GM12878 (cell line): Measurements from ENCODE around the gene IGIP. TPM values are rescaled to one million over a fixed set of nuclear protein-coding genes. Genes with fewer than 3 reads are reported as not detected.

Experiments used
- ATAC-seq: fragments of 200-7000 bp; cut with Tn5 transposase; 3 replicates; pipeline ENCODE4 v1.9.1; 2020; ENCODE audit warnings: mild to moderate bottlenecking, moderate library complexity
- BruUV-seq: library from RNA; stranded (reverse); fragments of 400-500 nt; replicated peaks from 2 replicates; lab custom pipeline; 2021; lab: Mats Ljungman, UMichigan
- CTCF ChIA-PET: fragments of 300-600 bp; sonication (Branson Sonifier 250); formaldehyde crosslinking; extraction: SDS; loops from one replicate; lab custom pipeline; 2021; ENCODE audit warnings: inconsistent platforms; lab: Yijun Ruan, JAX
- POLR2A ChIA-PET: fragments of 350-600 bp; formaldehyde crosslinking; extraction: SDS; loops from one replicate; lab custom pipeline; 2021; ENCODE audit warnings: inconsistent platforms; lab: Charles Lee
- RAD21 ChIA-PET: fragments of 300-600 bp; sonication (Branson Sonifier 250); formaldehyde crosslinking; loops from one replicate; lab custom pipeline; 2023; ENCODE audit warnings: antibody characterized with exemption; ENCODE audit not compliant: unreplicated experiment; lab: Charles Lee
- SMC1A ChIA-PET: fragments of 300-600 bp; sonication (Branson Sonifier 250); formaldehyde crosslinking; loops from one replicate; lab custom pipeline; 2023; ENCODE audit not compliant: unreplicated experiment, uncharacterized antibody; lab: Charles Lee
- DNase-seq: peaks from one replicate; pipeline ENCODE4 v3.0.0-alpha.2; 2011; ENCODE audit warnings: low read depth, low spot score
- FAIRE-seq: peaks from 3 replicates; lab custom pipeline; 2011; peaks lifted over from hg19 to GRCh38; lab: Jason Lieb, UNC
- H2AFZ ChIP-seq: 2 replicates; pipeline ENCODE4 v1.6.0; 2011; ENCODE audit warnings: low read depth, low read length, control low read depth; ENCODE audit not compliant: control insufficient read depth
- H3K27ac ChIP-seq: 2 replicates; pipeline ENCODE4 v1.5.1; 2011; ENCODE audit warnings: control low read depth; ENCODE audit not compliant: control insufficient read depth, insufficient read depth
- H3K27me3 ChIP-seq, 2 experiments: replicated peaks in 1 of 2; 2 replicates each; pipeline versions ENCODE4 v1.6.0 to v1.6.1; 2011; ENCODE audit warnings: low read length in 1 of 2; ENCODE audit not compliant: control insufficient read depth in 2 of 2, insufficient read depth in 2 of 2
- H3K36me3 ChIP-seq, 2 experiments: 2 replicates each; pipeline ENCODE4 v1.5.1; 2011; ENCODE audit warnings: low read length in 1 of 2; ENCODE audit not compliant: control insufficient read depth in 2 of 2, insufficient read depth in 2 of 2
- H3K4me1 ChIP-seq: 2 replicates; pipeline ENCODE4 v1.6.1; 2011; ENCODE audit warnings: mild to moderate bottlenecking, low read length, moderate library complexity, mixed read lengths; ENCODE audit not compliant: control insufficient read depth, insufficient read depth
- H3K4me2 ChIP-seq: 2 replicates; pipeline ENCODE4 v1.6.0; 2011; ENCODE audit warnings: control low read depth; ENCODE audit not compliant: control insufficient read depth, insufficient read depth
- H3K4me3 ChIP-seq: fragments of 200-600 bp; sonication (generic); 2 replicates; pipeline ENCODE4 v1.5.1; 2016
- H3K79me2 ChIP-seq: 2 replicates; pipeline ENCODE4 v1.6.0; 2011; ENCODE audit warnings: low read length; ENCODE audit not compliant: control insufficient read depth, insufficient read depth
- H3K9ac ChIP-seq: 2 replicates; pipeline ENCODE4 v1.8.0; 2011; ENCODE audit warnings: low read length, control low read depth, mixed read lengths; ENCODE audit not compliant: control insufficient read depth, insufficient read depth
- H3K9me3 ChIP-seq: replicated peaks from 3 replicates; pipeline ENCODE4 v1.5.1; 2011; ENCODE audit warnings: mild to moderate bottlenecking, low read length; ENCODE audit not compliant: control insufficient read depth, insufficient read depth
- H4K20me1 ChIP-seq: 2 replicates; pipeline ENCODE4 v1.6.0; 2011; ENCODE audit not compliant: control insufficient read depth, insufficient read depth
- CHD1 ChIP-seq: IDR thresholded peaks from 2 replicates; pipeline ENCODE4 v1.6.1; 2012; ENCODE audit warnings: low read depth, low read length, improper control_type of control experiment
- KAT2A ChIP-seq: conservative IDR thresholded peaks from 2 replicates; pipeline ENCODE4 v1.6.1; 2011; ENCODE audit warnings: low read depth, low read length; ENCODE audit not compliant: control insufficient read depth
- MAX ChIP-seq: IDR thresholded peaks from 2 replicates; pipeline ENCODE4 v1.6.1; 2012; ENCODE audit warnings: low read depth, low read length, improper control_type of control experiment
- MEF2B ChIP-seq: fragments of 450-650 bp; IDR thresholded peaks from 2 replicates; pipeline ENCODE4 v1.6.1; 2018; ENCODE audit warnings: mild to moderate bottlenecking, moderate library complexity; ENCODE audit not compliant: partially characterized antibody, poor library complexity, severe bottlenecking
- MTA2 ChIP-seq: fragments of 450-650 bp; IDR thresholded peaks from 2 replicates; pipeline ENCODE4 v1.6.1; 2016; ENCODE audit warnings: low read depth, mild to moderate bottlenecking, moderate library complexity
- MXI1 ChIP-seq: fragments of 150-350 bp; IDR thresholded peaks from 2 replicates; pipeline ENCODE4 v1.6.1; 2011; ENCODE audit warnings: low read depth, mild to moderate bottlenecking, inconsistent platforms, low read length, improper control_type of control experiment
- MYC ChIP-seq: IDR thresholded peaks from 2 replicates; pipeline ENCODE4 v1.6.1; 2011; ENCODE audit warnings: mild to moderate bottlenecking, low read length, moderate library complexity, inconsistent platforms; ENCODE audit not compliant: insufficient read depth, insufficient replicate concordance, insufficient read length, severe bottlenecking
- NBN ChIP-seq: fragments of 450-650 bp; IDR thresholded peaks from 2 replicates; pipeline ENCODE4 v1.6.1; 2016
- NR2C2 ChIP-seq: IDR thresholded peaks from 2 replicates; pipeline ENCODE4 v1.6.1; 2011; ENCODE audit warnings: borderline replicate concordance, low read depth; ENCODE audit not compliant: control insufficient read depth, insufficient read length
- POLR2A ChIP-seq: IDR thresholded peaks from 2 replicates; pipeline ENCODE4 v1.6.1; 2011; ENCODE audit warnings: low read depth, mild to moderate bottlenecking, low read length
- POU2F2 ChIP-seq: IDR thresholded peaks from 3 replicates; pipeline ENCODE4 v1.6.1; 2011; ENCODE audit warnings: low read depth, mild to moderate bottlenecking, low read length, borderline replicate concordance
- RAD21 ChIP-seq: IDR thresholded peaks from 2 replicates; pipeline ENCODE4 v1.6.1; 2011; ENCODE audit warnings: mild to moderate bottlenecking, low read depth, low read length, moderate library complexity; ENCODE audit not compliant: insufficient read depth
- RELA ChIP-seq: fragments of 450-650 bp; IDR thresholded peaks from 2 replicates; pipeline ENCODE4 v1.8.0; 2014; ENCODE audit warnings: borderline replicate concordance; ENCODE audit not compliant: partially characterized antibody
- RFX5 ChIP-seq: IDR thresholded peaks from 2 replicates; pipeline ENCODE4 v1.6.1; 2011; ENCODE audit warnings: low read depth, low read length, improper control_type of control experiment
- TCF7 ChIP-seq: IDR thresholded peaks from 2 replicates; pipeline ENCODE4 v1.6.1; 2014; ENCODE audit warnings: antibody characterized with exemption, borderline replicate concordance
- WGBS: methylation state at CpG from one replicate; pipeline ENCODE4 v1.1.6; 2016; ENCODE audit warnings: low lambda C conversion rate; ENCODE audit not compliant: insufficient replicate concordance, insufficient coverage; ENCODE audit errors: missing lambda C conversion rate; 5-methylcytosine and 5-hydroxymethylcytosine counted together
- in situ Hi-C: fragments of 300-500 bp; cut with MboI; formaldehyde crosslinking; loops from 9 replicates; pipeline ENCODE4 v1.14.3; 2018; ENCODE audit warnings: mixed read lengths
- intact Hi-C: fragments of 100-400 bp; cut with micrococcal nuclease; formaldehyde crosslinking; loops from one replicate; pipeline ENCODE4 v1.14.2; 2022; ENCODE audit not compliant: unreplicated experiment
- polyA plus RNA-seq, 11 experiments: library from polyadenylated mRNA; depleted of rRNA in 4 of 11; unstranded in 6 of 11; stranded (reverse) in 5 of 11; fragments of >200 nt; fragmentation: Nextera tagmentation in 4 of 11; fragmentation: Illumina TruSeq in 1 of 11; extraction: Ambion mirVana in 4 of 11; extraction: Trizol in 1 of 11; gene quantifications; 1 replicate in 1 of 11; 2 replicates in 10 of 11; pipeline versions ENCODE4 v1.2.1 to v1.2.3, GENCODE V29; 2011 to 2016; ENCODE audit warnings: inconsistent platforms in 2 of 11, missing spikeins in 2 of 11, low read depth in 1 of 11
- total RNA-seq, 4 experiments: library from RNA; depleted of rRNA in 3 of 4; stranded (reverse); fragments of >200 nt in 3 of 4; fragmentation: Illumina TruSeq in 1 of 4; extraction: Trizol in 1 of 4; gene quantifications; 2 replicates each; pipeline versions ENCODE4 v1.2.1 to v1.2.3, GENCODE V29; 2013 to 2021
- TF ChIP-seq, protein P1 (sequence below): fragments of 150-350 bp; IDR thresholded peaks from 2 replicates; pipeline ENCODE4 v1.6.1; 2016; ENCODE audit warnings: low read depth, low read length
- TF ChIP-seq, protein P2 (sequence below): IDR thresholded peaks from 2 replicates; pipeline ENCODE4 v1.6.1; 2011; ENCODE audit warnings: borderline replicate concordance, low read depth, mild to moderate bottlenecking, moderate library complexity, low read length; ENCODE audit not compliant: insufficient read depth, poor library complexity, severe bottlenecking

IGIP gene
- total and polyA plus RNA-seq, 10 of the 15 experiments (the other 5 are each of a cell fraction or from before 2014, with no cell fraction given), result 0.58 to 3.3 (median 1.9) TPM

DNA sequence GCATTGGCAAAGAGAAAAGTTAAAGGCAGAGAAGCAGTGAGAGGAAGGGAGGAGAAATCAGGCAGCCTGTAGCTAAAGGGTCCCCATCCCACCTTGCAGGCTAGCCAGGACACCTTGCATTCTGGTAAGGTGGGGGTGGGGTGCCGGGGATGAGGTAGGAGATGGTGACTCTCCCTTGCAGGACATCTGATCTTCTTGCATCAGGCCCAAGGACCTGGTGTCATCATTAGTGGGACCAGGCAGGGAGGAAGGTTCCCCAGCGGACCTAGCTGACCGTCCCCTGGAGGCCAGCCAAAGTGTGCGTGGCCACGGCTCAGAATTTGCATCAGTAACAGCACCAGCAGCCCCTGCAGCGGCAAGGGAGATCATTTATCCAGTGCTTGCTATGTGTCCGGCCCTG is 27.5 kb downstream of the IGIP start:
- H3K9ac ChIP-seq, result no peak overlapping the region
- POLR2A ChIA-PET, result no interaction called here
- no TSS peak for BruUV-seq
- DNase-seq, result no peak
- peaks cover 4% of the 10 kb centered on the region for H3K4me1 ChIP-seq
- CTCF ChIA-PET, result interaction anchor here (0.6 to 19.8 kb wide), 7 partner anchors 8 to 365 kb away, joined by 3 to 353 read pairs (median 10); no protein-coding TSS in a partner anchor
- RAD21 ChIA-PET, result interaction anchor here (1.4 to 8.0 kb wide), 2 partner anchors 10 to 80 kb away, joined by 4 to 60 read pairs; no protein-coding TSS in a partner anchor
- H4K20me1 ChIP-seq, result no peaks in the 10 kb centered on the region
- H3K27ac ChIP-seq, result no peak overlapping the region
- H3K4me2 ChIP-seq, result no peak overlapping the region
- no peaks in the 10 kb centered on the region for H3K79me2 ChIP-seq
- no peak overlapping the region for H2AFZ ChIP-seq
- ATAC-seq, result no peak
- SMC1A ChIA-PET, result interaction anchor here (1.3 to 5.8 kb wide), 3 partner anchors 9 to 184 kb away, joined by 3 to 58 read pairs (median 5); no protein-coding TSS in a partner anchor
- no peaks in the 10 kb centered on the region for H3K36me3 ChIP-seq
- intact Hi-C loops, result no loop called here
- no peak for FAIRE-seq
- no peaks in the 10 kb centered on the region for H3K27me3 ChIP-seq
- 38% methylated on average over 7 of the region's 7 CpGs for WGBS
- H3K9me3 ChIP-seq, result no peaks in the 10 kb centered on the region
- in situ Hi-C loops, result loop anchor here (5.0 kb wide), 1 partner anchor 71 kb away; no protein-coding TSS in a partner anchor
- no peak overlapping the region for H3K4me3 ChIP-seq
- no peak for TF ChIP-seq POLR2A
- TF ChIP-seq RFX5, result no peak
- no peak for TF ChIP-seq NBN
- TF ChIP-seq MYC, result no peak
- no peak for TF ChIP-seq MXI1
- no peak for TF ChIP-seq TCF7
- TF ChIP-seq KAT2A, result no peak
- no peak for TF ChIP-seq RELA
- no peak for TF ChIP-seq POU2F2
- TF ChIP-seq, protein P1, sequence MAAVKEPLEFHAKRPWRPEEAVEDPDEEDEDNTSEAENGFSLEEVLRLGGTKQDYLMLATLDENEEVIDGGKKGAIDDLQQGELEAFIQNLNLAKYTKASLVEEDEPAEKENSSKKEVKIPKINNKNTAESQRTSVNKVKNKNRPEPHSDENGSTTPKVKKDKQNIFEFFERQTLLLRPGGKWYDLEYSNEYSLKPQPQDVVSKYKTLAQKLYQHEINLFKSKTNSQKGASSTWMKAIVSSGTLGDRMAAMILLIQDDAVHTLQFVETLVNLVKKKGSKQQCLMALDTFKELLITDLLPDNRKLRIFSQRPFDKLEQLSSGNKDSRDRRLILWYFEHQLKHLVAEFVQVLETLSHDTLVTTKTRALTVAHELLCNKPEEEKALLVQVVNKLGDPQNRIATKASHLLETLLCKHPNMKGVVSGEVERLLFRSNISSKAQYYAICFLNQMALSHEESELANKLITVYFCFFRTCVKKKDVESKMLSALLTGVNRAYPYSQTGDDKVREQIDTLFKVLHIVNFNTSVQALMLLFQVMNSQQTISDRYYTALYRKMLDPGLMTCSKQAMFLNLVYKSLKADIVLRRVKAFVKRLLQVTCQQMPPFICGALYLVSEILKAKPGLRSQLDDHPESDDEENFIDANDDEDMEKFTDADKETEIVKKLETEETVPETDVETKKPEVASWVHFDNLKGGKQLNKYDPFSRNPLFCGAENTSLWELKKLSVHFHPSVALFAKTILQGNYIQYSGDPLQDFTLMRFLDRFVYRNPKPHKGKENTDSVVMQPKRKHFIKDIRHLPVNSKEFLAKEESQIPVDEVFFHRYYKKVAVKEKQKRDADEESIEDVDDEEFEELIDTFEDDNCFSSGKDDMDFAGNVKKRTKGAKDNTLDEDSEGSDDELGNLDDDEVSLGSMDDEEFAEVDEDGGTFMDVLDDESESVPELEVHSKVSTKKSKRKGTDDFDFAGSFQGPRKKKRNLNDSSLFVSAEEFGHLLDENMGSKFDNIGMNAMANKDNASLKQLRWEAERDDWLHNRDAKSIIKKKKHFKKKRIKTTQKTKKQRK, result no peak
- TF ChIP-seq NR2C2, result no peak
- no peak for TF ChIP-seq MTA2
- no peak for TF ChIP-seq RAD21
- TF ChIP-seq MAX, result no peak
- TF ChIP-seq CHD1, result no peak
- TF ChIP-seq, protein P2, sequence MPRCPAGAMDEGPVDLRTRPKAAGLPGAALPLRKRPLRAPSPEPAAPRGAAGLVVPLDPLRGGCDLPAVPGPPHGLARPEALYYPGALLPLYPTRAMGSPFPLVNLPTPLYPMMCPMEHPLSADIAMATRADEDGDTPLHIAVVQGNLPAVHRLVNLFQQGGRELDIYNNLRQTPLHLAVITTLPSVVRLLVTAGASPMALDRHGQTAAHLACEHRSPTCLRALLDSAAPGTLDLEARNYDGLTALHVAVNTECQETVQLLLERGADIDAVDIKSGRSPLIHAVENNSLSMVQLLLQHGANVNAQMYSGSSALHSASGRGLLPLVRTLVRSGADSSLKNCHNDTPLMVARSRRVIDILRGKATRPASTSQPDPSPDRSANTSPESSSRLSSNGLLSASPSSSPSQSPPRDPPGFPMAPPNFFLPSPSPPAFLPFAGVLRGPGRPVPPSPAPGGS, result no peak
- no peak for TF ChIP-seq MEF2B
